22Rv1 (cell line): ENCODE data around the gene SAMD4A.

ENCODE experiments used
- CTCF ChIP-seq: fragments of 450-650 bp; IDR thresholded peaks from 2 replicates; pipeline ENCODE4 v1.5.1; 2017; ENCODE audit warnings: mild to moderate bottlenecking
- ZFX ChIP-seq: fragments of 450-650 bp; IDR thresholded peaks from 2 replicates; pipeline ENCODE4 v1.6.1; 2017; ENCODE audit warnings: antibody characterized with exemption, borderline replicate concordance

GRCh38 chr14:54652605-54653052 lies 85.7 kb downstream of the SAMD4A start:
- no peak for TF ChIP-seq CTCF
- no peak for TF ChIP-seq ZFX
